Sigmoid colon (tissue), 7 donors: ENCODE data around the gene CCDC102A. TPM values are rescaled to one million over a fixed set of nuclear protein-coding genes. Genes with fewer than 3 reads are reported as not detected.

ENCODE experiments used
- DNase-seq: peaks from one replicate; pipeline ENCODE4 v3.0.0-alpha.2; 2019
- H3K27ac ChIP-seq, 4 donors: fragments of 200-600 bp; sonication (generic); one replicate each; pipeline ENCODE4 v1.5.1; 2016 to 2019; ENCODE audit warnings: mild to moderate bottlenecking in 1 of 4
- H3K27me3 ChIP-seq, 3 donors: fragments of 200-600 bp; sonication (generic); one replicate each; pipeline ENCODE4 v1.5.1; 2019; ENCODE audit warnings: mild to moderate bottlenecking in 1 of 3
- H3K36me3 ChIP-seq, 4 donors: fragments of 200-600 bp; sonication (generic); one replicate each; pipeline ENCODE4 v1.5.1; 2016 to 2019
- H3K4me1 ChIP-seq, 4 donors: fragments of 200-600 bp; sonication (generic); one replicate each; pipeline ENCODE4 v1.5.1; 2017 to 2019
- H3K4me3 ChIP-seq, 4 donors: fragments of 200-600 bp; sonication (generic); one replicate each; pipeline ENCODE4 v1.5.1; 2017 to 2019; ENCODE audit warnings: mild to moderate bottlenecking in 2 of 4, moderate library complexity in 1 of 4
- H3K9me3 ChIP-seq, 4 donors: fragments of 200-600 bp in 3 of 4; sonication (generic) in 3 of 4; one replicate each; pipeline versions ENCODE4 v1.5.1 to v1.6.1; 2013 to 2019
- CTCF ChIP-seq, 4 experiments: fragments of 450-650 bp in 3 of 4; fragments of 200-600 bp in 1 of 4; IDR thresholded peaks; one replicate each; pipeline ENCODE4 v1.5.1; 2016 to 2019; ENCODE audit warnings: antibody characterized with exemption in 4 of 4, mild to moderate bottlenecking in 3 of 4, moderate library complexity in 2 of 4
- EP300 ChIP-seq, 4 donors: sonication (generic); formaldehyde crosslinking; IDR thresholded peaks; one replicate each; pipeline ENCODE4 v1.6.1; 2017; ENCODE audit warnings: antibody characterized with exemption in 4 of 4
- POLR2A ChIP-seq, 2 donors: fragments of 450-650 bp; IDR thresholded peaks; one replicate each; pipeline ENCODE4 v1.6.1; 2016; ENCODE audit warnings: antibody characterized with exemption in 2 of 2, mild to moderate bottlenecking in 2 of 2, moderate library complexity in 2 of 2
- POLR2AphosphoS5 ChIP-seq, 4 donors: sonication (generic); formaldehyde crosslinking; IDR thresholded peaks; one replicate each; pipeline ENCODE4 v1.6.1; 2017; ENCODE audit warnings: antibody characterized with exemption in 4 of 4
- WGBS, 2 donors: extraction: QIAGEN DNeasy Blood & Tissue Kit; methylation state at CpG; one replicate each; pipeline ENCODE4 v1.1.7; 2013; 5-methylcytosine and 5-hydroxymethylcytosine counted together
- intact Hi-C: fragments of 100-400 bp; cut with DNase I; formaldehyde crosslinking; loops from one replicate; pipeline ENCODE4 v1.15.1; 2023
- polyA plus RNA-seq, 3 donors: library from polyadenylated mRNA; stranded (reverse); fragments of 200-250 nt; gene quantifications; one replicate each; pipeline ENCODE4 v1.2.3, GENCODE V29; 2013
- total RNA-seq, 4 donors: library from RNA; depleted of rRNA; stranded (reverse); fragments of >200 nt; gene quantifications; one replicate each; pipeline ENCODE4 v1.1.0, GENCODE V29; 2016
- donor health status: healthy with polysubstance abuse.
- donor health status: Bipolar disorder and iron deficiency.
- donor health status: healthy.

CCDC102A gene
- total and polyA plus RNA-seq, 7 donors, result 1.6 to 46.8 (median 17.8) TPM

- 91 to 92% methylated on average over 4 of the region's 4 CpGs for WGBS, 2 donors
- DNase-seq, result no peak
- H3K9me3 ChIP-seq, result no peaks in the 10 kb centered on the region
- H3K27me3 ChIP-seq, result no peaks in the 10 kb centered on the region
- no peak overlapping the region for H3K27ac ChIP-seq
- no peak overlapping the region for H3K4me3 ChIP-seq
- H3K36me3 ChIP-seq, result no peaks in the 10 kb centered on the region
- peaks cover 0 to 31% (median 23%) of the 10 kb centered on the region in 4 donors for H3K4me1 ChIP-seq
- intact Hi-C loops, result no loop called here
- no peak for TF ChIP-seq POLR2A (IDR thresholded peaks at IDR 0.05)
- no peak for TF ChIP-seq POLR2AphosphoS5 (IDR thresholded peaks at IDR 0.05)
- TF ChIP-seq CTCF (IDR thresholded peaks at IDR 0.05), result no peak
- TF ChIP-seq EP300 (IDR thresholded peaks at IDR 0.05), result no peak
Measured at GRCh38 chr16:57481421-57481820, 55.0 kb downstream of the CCDC102A start.

GRCh38 chr16:57480754-57481230, 55.6 kb downstream of the CCDC102A start:
- TF ChIP-seq POLR2A (IDR thresholded peaks at IDR 0.05) (no peak), EP300 (IDR thresholded peaks at IDR 0.05) (no peak), POLR2AphosphoS5 (IDR thresholded peaks at IDR 0.05) (no peak), CTCF (IDR thresholded peaks at IDR 0.05) (no peak)
- intact Hi-C loops, result no loop called here
- Histone ChIP-seq H3K27me3 (no peaks in the 10 kb centered on the region), H3K27ac (peak overlapping the region in 2 of 4 donors; percentile 42 to 60), H3K9me3 (no peaks in the 10 kb centered on the region), H3K36me3 (no peaks in the 10 kb centered on the region), H3K4me1 (peaks cover 0 to 31% (median 23%) of the 10 kb centered on the region in 4 donors), H3K4me3 (no peak overlapping the region)
- no peak for DNase-seq
- WGBS, 2 donors, result 49 to 82% methylated on average over 6 of the region's 6 CpGs

- Histone ChIP-seq H3K9me3 (no peaks in the 10 kb centered on the region), H3K4me3 (peak overlapping the region; percentile 16 to 45 (median 38)), H3K36me3 (no peaks in the 10 kb centered on the region), H3K4me1 (peaks cover 0 to 25% (median 21%) of the 10 kb centered on the region in 4 donors), H3K27me3 (no peaks in the 10 kb centered on the region), H3K27ac (peak overlapping the region; percentile 19 to 60 (median 34))
- DNase-seq, result peak; percentile 83
- TF ChIP-seq POLR2AphosphoS5 (IDR thresholded peaks at IDR 0.05) (no peak), POLR2A (IDR thresholded peaks at IDR 0.05) (no peak), CTCF (IDR thresholded peaks at IDR 0.05) (no peak), EP300 (IDR thresholded peaks at IDR 0.05) (no peak)
- intact Hi-C loops, result no loop called here
- WGBS, 2 donors, result 13 to 53% methylated on average over 15 of the region's 15 CpGs
Measured at GRCh38 chr16:57479976-57480753, 56.2 kb downstream of the CCDC102A start.

GRCh38 chr16:57479205-57479975, 57.0 kb downstream of the CCDC102A start:
- intact Hi-C loops, result no loop called here
- 8 to 29% methylated on average over 36 of the region's 36 CpGs for WGBS, 2 donors

More at GRCh38 chr16:57479205-57479975, 57.0 kb downstream of the CCDC102A start:
- Histone ChIP-seq H3K27me3 (no peaks in the 10 kb centered on the region), H3K9me3 (no peaks in the 10 kb centered on the region), H3K4me1 (peaks cover 0 to 21% (median 19%) of the 10 kb centered on the region in 4 donors), H3K4me3 (peak overlapping the region; percentile 16 to 45 (median 38)), H3K36me3 (peaks cover 0 to 4% (median 0%) of the 10 kb centered on the region in 4 donors), H3K27ac (peak overlapping the region; percentile 19 to 60 (median 34))
- no peak for DNase-seq
- TF ChIP-seq POLR2A (IDR thresholded peaks at IDR 0.05), result no peak
- TF ChIP-seq EP300 (IDR thresholded peaks at IDR 0.05), result no peak
- TF ChIP-seq POLR2AphosphoS5 (IDR thresholded peaks at IDR 0.05), result no peak
- no peak for TF ChIP-seq CTCF (IDR thresholded peaks at IDR 0.05)
